Esophagus muscularis mucosa (tissue), 4 donors: Measurements from ENCODE around the gene ASB4. TPM values are rescaled to one million over a fixed set of nuclear protein-coding genes. Genes with fewer than 3 reads are reported as not detected.

Experiments
- DNase-seq: peaks from one replicate; pipeline ENCODE4 v3.0.0-alpha.2; 2017; ENCODE audit errors: extremely low spot score
- H3K27ac ChIP-seq, 4 donors: fragments of 200-600 bp; sonication (generic); replicated peaks in 1 of 4; 1 replicate in 3 of 4; 2 replicates in 1 of 4; pipeline ENCODE4 v1.5.1; 2016 to 2019; ENCODE audit warnings: mild to moderate bottlenecking in 1 of 4
- H3K27me3 ChIP-seq, 4 donors: fragments of 200-600 bp; sonication (generic); one replicate each; pipeline versions ENCODE4 v1.5.1 to v1.6.0; 2016 to 2019
- H3K36me3 ChIP-seq, 4 donors: fragments of 200-600 bp; sonication (generic); one replicate each; pipeline ENCODE4 v1.5.1; 2016 to 2019
- H3K4me1 ChIP-seq, 4 donors: fragments of 200-600 bp; sonication (generic); one replicate each; pipeline ENCODE4 v1.5.1; 2016 to 2019
- H3K4me3 ChIP-seq, 4 donors: fragments of 200-600 bp; sonication (generic); 1 replicate in 2 of 4; 2 replicates in 2 of 4; pipeline ENCODE4 v1.5.1; 2016 to 2019; ENCODE audit warnings: mild to moderate bottlenecking in 4 of 4, moderate library complexity in 1 of 4
- H3K9me3 ChIP-seq, 4 donors: fragments of 200-600 bp; sonication (generic); 1 replicate in 3 of 4; 2 replicates in 1 of 4; pipeline ENCODE4 v1.5.1; 2016 to 2019
- CTCF ChIP-seq, 3 experiments: fragments of 200-600 bp in 2 of 3; fragments of 450-650 bp in 1 of 3; sonication (generic) in 2 of 3; IDR thresholded peaks; one replicate each; pipeline ENCODE4 v1.5.1; 2017 to 2019; ENCODE audit warnings: antibody characterized with exemption in 3 of 3, mild to moderate bottlenecking in 2 of 3, moderate library complexity in 1 of 3
- EP300 ChIP-seq: sonication (generic); formaldehyde crosslinking; IDR thresholded peaks from one replicate; pipeline ENCODE4 v1.6.1; 2017; ENCODE audit warnings: antibody characterized with exemption
- POLR2AphosphoS5 ChIP-seq, 2 donors: sonication (generic); formaldehyde crosslinking; IDR thresholded peaks; one replicate each; pipeline ENCODE4 v1.6.1; 2017; ENCODE audit warnings: antibody characterized with exemption in 2 of 2
- WGBS: methylation state at CpG from one replicate; pipeline ENCODE4 v1.1.5; 2018; 5-methylcytosine and 5-hydroxymethylcytosine counted together
- intact Hi-C: fragments of 100-400 bp; cut with DNase I; formaldehyde crosslinking; loops from one replicate; pipeline ENCODE4 v1.15.1; 2023
- total RNA-seq, 4 donors: library from RNA; depleted of rRNA; stranded (reverse); fragments of >200 nt; gene quantifications; one replicate each; pipeline versions ENCODE4 v1.1.0 to v1.2.1, GENCODE V29; 2016

The ASB4 gene
- total RNA-seq, 4 donors from 2014 or later = under 0.01 to 0.32 TPM; not detected in 2

- Histone ChIP-seq H3K36me3 (peaks cover 81 to 100% (median 92%) of the 10 kb centered on the region in 4 donors), H3K27me3 (no peaks in the 10 kb centered on the region), H3K4me1 (peaks cover 13 to 88% (median 74%) of the 10 kb centered on the region in 4 donors), H3K4me3 (peak overlapping the region; percentile 80 to 97 (median 88)), H3K27ac (peak overlapping the region; percentile 62 to 99 (median 94)), H3K9me3 (no peaks in the 10 kb centered on the region)
- DNase-seq = no peak
- intact Hi-C loops = no loop called here
- TF ChIP-seq POLR2AphosphoS5 (IDR thresholded peaks at IDR 0.05) = peak; percentile 39 to 90
- TF ChIP-seq EP300 = no peak
Observed at GRCh38 chr7:95589031-95589430, 103.3 kb downstream of the ASB4 start.

- no peaks in the 10 kb centered on the region for H3K9me3 ChIP-seq
- no peak for DNase-seq
- TF ChIP-seq CTCF (IDR thresholded peaks at IDR 0.05) (no peak), POLR2AphosphoS5 (IDR thresholded peaks at IDR 0.05) (peak; percentile 38 to 53)
- 88% methylated on average over 1 of the region's 1 CpG for WGBS
- H3K4me3 ChIP-seq = peak overlapping the region; percentile 80 to 97 (median 88)
- intact Hi-C loops = no loop called here
- H3K4me1 ChIP-seq = peaks cover 13 to 81% (median 70%) of the 10 kb centered on the region in 4 donors
- peak overlapping the region; percentile 62 to 99 (median 94) for H3K27ac ChIP-seq
- H3K27me3 ChIP-seq = no peaks in the 10 kb centered on the region
- peaks cover 80 to 100% (median 91%) of the 10 kb centered on the region in 4 donors for H3K36me3 ChIP-seq
Observed at GRCh38 chr7:95589766-95590165, 104.0 kb downstream of the ASB4 start.

Other genes with a start within 250 kb of the ASB4 start
- not detected for gene PON1, start 161.4 kb upstream of the ASB4 start, total RNA-seq
- gene PON3, start 89.6 kb upstream of the ASB4 start, total RNA-seq = 1 to 10 TPM in 1 of 4 donors, under 1 TPM in 2, not detected in 1; 0.50 to 1.2 (median 0.63) TPM
- 10 to 100 TPM; 48.2 to 67.3 (median 55.4) TPM for gene PON2, start 50.9 kb upstream of the ASB4 start, total RNA-seq
- 1,000 to 10,000 TPM in 1 of 4 donors, 100 to 1,000 TPM in 3; 165 to 1,138 (median 371) TPM for gene PDK4, start 110.6 kb downstream of the ASB4 start, total RNA-seq